Vagina (tissue), 2 donors: ENCODE results near the gene HNRNPDL.

Experiments
- POLR2A ChIP-seq, 2 donors: fragments of 450-650 bp; IDR thresholded peaks; one replicate each; pipeline ENCODE4 v1.6.1; 2017; ENCODE audit warnings: antibody characterized with exemption in 2 of 2, mild to moderate bottlenecking in 2 of 2, moderate library complexity in 2 of 2
- POLR2AphosphoS5 ChIP-seq, 2 donors: sonication (generic); formaldehyde crosslinking; IDR thresholded peaks; one replicate each; pipeline ENCODE4 v1.9.0; 2017; ENCODE audit warnings: antibody characterized with exemption in 2 of 2, mild to moderate bottlenecking in 2 of 2, low read depth in 1 of 2; ENCODE audit not compliant: insufficient read depth in 1 of 2
- TF ChIP-seq, protein P1 (sequence below), 3 experiments: fragments of 450-650 bp in 2 of 3; fragments of 200-600 bp in 1 of 3; sonication (generic) in 1 of 3; IDR thresholded peaks; one replicate each; pipeline ENCODE4 v1.5.1; 2017 to 2019; ENCODE audit warnings: antibody characterized with exemption in 3 of 3, mild to moderate bottlenecking in 2 of 3, moderate library complexity in 2 of 3

DNA sequence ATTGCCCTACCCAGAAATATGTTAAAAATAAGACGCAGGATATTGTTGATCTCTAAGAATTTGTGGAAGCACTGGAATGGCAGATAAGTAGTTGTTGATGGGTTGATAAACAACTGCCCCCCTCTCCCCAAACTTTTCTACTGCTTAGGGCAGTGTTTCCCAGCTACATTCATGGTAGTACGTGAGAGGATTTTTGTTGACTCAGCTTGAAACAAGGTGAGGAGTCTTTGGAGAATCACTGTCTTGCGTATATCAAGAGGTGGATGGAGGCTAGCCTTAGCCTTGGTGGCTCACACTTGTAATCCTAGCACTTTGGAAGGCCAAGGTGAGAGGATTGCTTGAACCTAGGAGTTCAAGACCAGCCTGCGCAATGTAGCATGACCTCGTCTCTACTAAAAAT is 5.9 kb upstream of the HNRNPDL start:
- no peak for TF ChIP-seq POLR2A (IDR thresholded peaks at IDR 0.05)
- no peak for TF ChIP-seq POLR2AphosphoS5 (IDR thresholded peaks at IDR 0.05; ENCODE audit: insufficient read depth in 1 of 2, low read depth in 1 of 2)
- TF ChIP-seq, protein P1, sequence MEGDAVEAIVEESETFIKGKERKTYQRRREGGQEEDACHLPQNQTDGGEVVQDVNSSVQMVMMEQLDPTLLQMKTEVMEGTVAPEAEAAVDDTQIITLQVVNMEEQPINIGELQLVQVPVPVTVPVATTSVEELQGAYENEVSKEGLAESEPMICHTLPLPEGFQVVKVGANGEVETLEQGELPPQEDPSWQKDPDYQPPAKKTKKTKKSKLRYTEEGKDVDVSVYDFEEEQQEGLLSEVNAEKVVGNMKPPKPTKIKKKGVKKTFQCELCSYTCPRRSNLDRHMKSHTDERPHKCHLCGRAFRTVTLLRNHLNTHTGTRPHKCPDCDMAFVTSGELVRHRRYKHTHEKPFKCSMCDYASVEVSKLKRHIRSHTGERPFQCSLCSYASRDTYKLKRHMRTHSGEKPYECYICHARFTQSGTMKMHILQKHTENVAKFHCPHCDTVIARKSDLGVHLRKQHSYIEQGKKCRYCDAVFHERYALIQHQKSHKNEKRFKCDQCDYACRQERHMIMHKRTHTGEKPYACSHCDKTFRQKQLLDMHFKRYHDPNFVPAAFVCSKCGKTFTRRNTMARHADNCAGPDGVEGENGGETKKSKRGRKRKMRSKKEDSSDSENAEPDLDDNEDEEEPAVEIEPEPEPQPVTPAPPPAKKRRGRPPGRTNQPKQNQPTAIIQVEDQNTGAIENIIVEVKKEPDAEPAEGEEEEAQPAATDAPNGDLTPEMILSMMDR (IDR thresholded peaks at IDR 0.05) = no peak
